Progenitor cell of endocrine pancreas (in vitro differentiated cells): ENCODE measurements around the gene MAK. TPM values are rescaled to one million over a fixed set of nuclear protein-coding genes. Genes with fewer than 3 reads are reported as not detected.
"Not testable (repeated sequence)": the region's sequence is repeated elsewhere in the genome, so short reads cannot be mapped to it uniquely, and the experiment has no call there.

Experiments
- DNase-seq: peaks from one replicate; pipeline ENCODE4 v3.0.0; 2021; ENCODE audit warnings: low spot score; ENCODE audit not compliant: unreplicated experiment
- H3K27ac Mint-ChIP-seq: 2 replicates; pipeline ENCODE4 v1.8.0; 2021; ENCODE audit warnings: mild to moderate bottlenecking, moderate library complexity, mixed read lengths
- H3K27me3 Mint-ChIP-seq: 2 replicates; pipeline ENCODE4 v1.8.0; 2021; ENCODE audit warnings: mixed read lengths
- H3K36me3 Mint-ChIP-seq: 2 replicates; pipeline ENCODE4 v1.8.0; 2022; ENCODE audit warnings: mixed read lengths; ENCODE audit not compliant: insufficient read depth
- H3K4me1 Mint-ChIP-seq: 2 replicates; pipeline ENCODE4 v1.8.0; 2021; ENCODE audit warnings: low read depth, mixed read lengths
- H3K4me3 Mint-ChIP-seq: 2 replicates; pipeline ENCODE4 v1.8.0; 2021; ENCODE audit warnings: low read depth, mild to moderate bottlenecking, moderate library complexity, mixed read lengths
- H3K9me3 Mint-ChIP-seq: 2 replicates; pipeline ENCODE4 v1.8.0; 2021; ENCODE audit warnings: low read depth, mixed read lengths
- CTCF ChIP-seq: fragments of 200-600 bp; sonication (generic); IDR thresholded peaks from one replicate; pipeline ENCODE4 v1.5.0; 2021; ENCODE audit warnings: antibody characterized with exemption, mild to moderate bottlenecking; ENCODE audit not compliant: unreplicated experiment
- total RNA-seq: library from RNA; stranded (reverse); gene quantifications from 2 replicates; pipeline ENCODE4 v1.2.1, GENCODE V29; 2021

MAK gene
- total RNA-seq, 1 donor from 2014 or later, result 1.3 TPM

- Mint-ChIP-seq H3K9me3 (no peaks in the 10 kb centered on the region), H3K27me3 (no peaks in the 10 kb centered on the region), H3K36me3 (peaks cover 27% of the 10 kb centered on the region), H3K27ac (no peak overlapping the region), H3K4me3 (no peak overlapping the region), H3K4me1 (peaks cover 3% of the 10 kb centered on the region)
- DNase-seq, result no peak
- no peak for TF ChIP-seq CTCF
These were observed 78.4 kb downstream of the MAK start for GRCh38 chr6:10759884-10760329.

- Mint-ChIP-seq H3K27me3 (no peaks in the 10 kb centered on the region), H3K36me3 (peaks cover 28% of the 10 kb centered on the region), H3K4me3 (no peak overlapping the region), H3K9me3 (no peaks in the 10 kb centered on the region), H3K27ac (peak overlapping the region; percentile 94), H3K4me1 (peaks cover 3% of the 10 kb centered on the region)
- peak; percentile 55 for TF ChIP-seq CTCF
- DNase-seq, result no peak
These were observed 79.0 kb downstream of the MAK start for GRCh38 chr6:10759312-10759839.

- peaks cover 2% of the 10 kb centered on the region for H3K4me1 Mint-ChIP-seq
- peaks cover 38% of the 10 kb centered on the region for H3K36me3 Mint-ChIP-seq
- TF ChIP-seq CTCF, result no peak
- no peaks in the 10 kb centered on the region for H3K9me3 Mint-ChIP-seq
- H3K27me3 Mint-ChIP-seq, result no peaks in the 10 kb centered on the region
- H3K27ac Mint-ChIP-seq, result no peak overlapping the region
- DNase-seq, result no peak
- no peak overlapping the region for H3K4me3 Mint-ChIP-seq
These were observed 82.3 kb downstream of the MAK start for GRCh38 chr6:10756085-10756484.

- not testable (repeated sequence) for H3K27ac Mint-ChIP-seq, H3K4me3 Mint-ChIP-seq, H3K9me3 Mint-ChIP-seq, H3K27me3 Mint-ChIP-seq, DNase-seq
- Mint-ChIP-seq H3K36me3 (peaks cover 24% of the 10 kb centered on the region), H3K4me1 (peaks cover 30% of the 10 kb centered on the region)
These were observed 86.6 kb downstream of the MAK start for GRCh38 chr6:10751757-10752156.

- H3K4me3 Mint-ChIP-seq, H3K9me3 Mint-ChIP-seq: not testable (repeated sequence)
- peaks cover 18% of the 10 kb centered on the region for H3K36me3 Mint-ChIP-seq
These were observed 87.8 kb downstream of the MAK start for GRCh38 chr6:10750568-10750967.

GRCh38 chr6:10749734-10750133 is 88.6 kb downstream of the MAK start:
- TF ChIP-seq CTCF, result no peak
- H3K36me3 Mint-ChIP-seq, result peaks cover 13% of the 10 kb centered on the region
- peak overlapping the region; percentile 96 for H3K4me3 Mint-ChIP-seq
- no peaks in the 10 kb centered on the region for H3K27me3 Mint-ChIP-seq
- DNase-seq, result no peak
- no peaks in the 10 kb centered on the region for H3K9me3 Mint-ChIP-seq
- peaks cover 32% of the 10 kb centered on the region for H3K4me1 Mint-ChIP-seq
- H3K27ac Mint-ChIP-seq, result peak overlapping the region; percentile 94

More at GRCh38 chr6:10750568-10750967, 87.8 kb downstream of the MAK start:
- peak overlapping the region; percentile 81 for H3K27ac Mint-ChIP-seq
- DNase-seq, H3K27me3 Mint-ChIP-seq: not testable (repeated sequence)
- H3K4me1 Mint-ChIP-seq, result peaks cover 32% of the 10 kb centered on the region
